Gastroesophageal sphincter (tissue), 3 donors: Measurements from ENCODE around the gene SEMA6A.

Experiments
- CTCF ChIP-seq, 4 experiments: fragments of 200-600 bp in 2 of 4; fragments of 450-650 bp in 2 of 4; sonication (generic) in 1 of 4; IDR thresholded peaks; one replicate each; pipeline ENCODE4 v1.5.1; 2017 to 2019; ENCODE audit warnings: antibody characterized with exemption in 4 of 4, mild to moderate bottlenecking in 2 of 4, moderate library complexity in 2 of 4
- POLR2A ChIP-seq, 2 donors: fragments of 450-650 bp; IDR thresholded peaks; one replicate each; pipeline ENCODE4 v1.6.1; 2017; ENCODE audit warnings: antibody characterized with exemption in 2 of 2, mild to moderate bottlenecking in 2 of 2, moderate library complexity in 1 of 2

GRCh38 chr5:116411101-116411571, 163.5 kb downstream of the SEMA6A start:
- TF ChIP-seq POLR2A (IDR thresholded peaks at IDR 0.05) (no peak), CTCF (IDR thresholded peaks at IDR 0.05) (no peak)
